HCT116 (cell line): ENCODE data around the gene BORCS5. TPM values are rescaled to one million over a fixed set of nuclear protein-coding genes. Genes with fewer than 3 reads are reported as not detected.

Experiments
- ATAC-seq: fragments of 200-7000 bp; cut with Tn5 transposase; 2 replicates; pipeline ENCODE4 v1.9.1; 2020; ENCODE audit warnings: mild to moderate bottlenecking, moderate library complexity
- BruUV-seq: library from RNA; stranded (reverse); fragments of 400-500 nt; replicated peaks from 2 replicates; lab custom pipeline; 2021; lab: Mats Ljungman, UMichigan
- CTCF ChIA-PET: fragments of 300-600 bp; sonication (Branson Sonifier 250); formaldehyde crosslinking; loops from one replicate; lab custom pipeline; 2021; ENCODE audit warnings: antibody characterized with exemption; lab: Charles Lee
- POLR2A ChIA-PET: fragments of 300-600, 350-600 bp; sonication (Branson Sonifier 250); formaldehyde crosslinking; loops from one replicate; lab custom pipeline; 2021; ENCODE audit warnings: antibody characterized with exemption; lab: Charles Lee
- RAD21 ChIA-PET, 2 experiments: fragments of 300-600 bp; sonication (Branson Sonifier 250); formaldehyde crosslinking; loops; one replicate each; lab custom pipeline; 2023; ENCODE audit warnings: low total read pairs in 2 of 2; ENCODE audit not compliant: uncharacterized antibody in 2 of 2, unreplicated experiment in 2 of 2, low non-redundant PET in 1 of 2; lab: Charles Lee
- DNase-seq: peaks from one replicate; pipeline ENCODE4 v3.0.0-alpha.2; 2010; ENCODE audit warnings: low read depth, low spot score
- H2AFZ ChIP-seq: fragments of 200-600 bp; shearing (Covaris generic), sonication (generic); 2 replicates; pipeline ENCODE4 v1.6.1; 2017; ENCODE audit warnings: low read depth, mixed run types, mixed read lengths, antibody characterized with exemption, low read length; ENCODE audit not compliant: poor library complexity, severe bottlenecking
- H3K27ac ChIP-seq: 2 replicates; pipeline ENCODE4 v1.5.1; 2012; ENCODE audit warnings: low read depth, low read length
- H3K27me3 ChIP-seq: fragments of 200-600 bp; sonication (generic); 2 replicates; pipeline ENCODE4 v1.6.1; 2016; ENCODE audit warnings: mixed run types, low read length, mixed read lengths; ENCODE audit not compliant: insufficient read depth
- H3K36me3 ChIP-seq, 2 experiments: fragments of 200-500 bp in 1 of 2; fragments of 200-600 bp in 1 of 2; sonication (Bioruptor generic) in 1 of 2; sonication (generic) in 1 of 2; 2 replicates each; pipeline versions ENCODE4 v1.5.1 to v1.6.1; 2014 to 2016; ENCODE audit warnings: low read length in 2 of 2, inconsistent platforms in 1 of 2, mixed read lengths in 1 of 2, mixed run types in 1 of 2; ENCODE audit not compliant: insufficient read depth in 2 of 2, control insufficient read depth in 1 of 2
- H3K4me1 ChIP-seq, 2 experiments: fragments of 200-600 bp in 1 of 2; sonication (generic) in 1 of 2; 2 replicates each; pipeline versions ENCODE4 v1.5.1 to v1.6.1; 2012 to 2017; ENCODE audit warnings: low read length in 2 of 2, inconsistent platforms in 1 of 2, mild to moderate bottlenecking in 1 of 2, mixed read lengths in 1 of 2, mixed run types in 1 of 2, moderate library complexity in 1 of 2; ENCODE audit not compliant: insufficient read depth in 2 of 2, control insufficient read depth in 1 of 2
- H3K4me2 ChIP-seq: fragments of 200-600 bp; sonication (generic); 2 replicates; pipeline ENCODE4 v1.6.1; 2017; ENCODE audit warnings: mixed run types, low read length, mixed read lengths
- H3K4me3 ChIP-seq, 2 experiments: fragments of 200-600 bp in 1 of 2; sonication (generic) in 1 of 2; replicated peaks in 1 of 2; 2 replicates each; pipeline ENCODE4 v1.5.1; 2011 to 2016; ENCODE audit warnings: low read length in 2 of 2, control low read depth in 1 of 2, low read depth in 1 of 2, mild to moderate bottlenecking in 1 of 2, mixed read lengths in 1 of 2, mixed run types in 1 of 2
- H3K79me2 ChIP-seq: fragments of 200-600 bp; sonication (generic); 2 replicates; pipeline ENCODE4 v1.6.1; 2017; ENCODE audit warnings: mild to moderate bottlenecking, mixed run types, low read length, moderate library complexity, mixed read lengths; ENCODE audit not compliant: insufficient read depth
- H3K9ac ChIP-seq: fragments of 200-600 bp; sonication (generic); 2 replicates; pipeline ENCODE4 v1.6.1; 2016; ENCODE audit warnings: low read length, mixed read lengths
- H3K9me2 ChIP-seq: fragments of 200-600 bp; sonication (generic), shearing (Covaris generic); 2 replicates; pipeline ENCODE4 v1.6.1; 2017; ENCODE audit warnings: mixed run types, mild to moderate bottlenecking, moderate library complexity; ENCODE audit not compliant: insufficient read depth
- H3K9me3 ChIP-seq, 2 experiments: fragments of 200-500 bp in 1 of 2; fragments of 200-600 bp in 1 of 2; sonication (Bioruptor generic) in 1 of 2; sonication (generic) in 1 of 2; 2 replicates each; pipeline ENCODE4 v1.6.1; 2014 to 2017; ENCODE audit warnings: low read length in 2 of 2, mixed read lengths in 2 of 2, inconsistent platforms in 1 of 2, low read depth in 1 of 2, mild to moderate bottlenecking in 1 of 2, mixed run types in 1 of 2, moderate library complexity in 1 of 2; ENCODE audit not compliant: control insufficient read depth in 1 of 2, insufficient read depth in 1 of 2
- H4K20me1 ChIP-seq: fragments of 200-600 bp; sonication (generic), shearing (Covaris generic); 2 replicates; pipeline ENCODE4 v1.6.1; 2017; ENCODE audit warnings: mixed run types, mild to moderate bottlenecking, moderate library complexity; ENCODE audit not compliant: insufficient read depth
- CBX3 ChIP-seq: IDR thresholded peaks from 2 replicates; pipeline ENCODE4 v1.6.1; 2012; ENCODE audit warnings: low read depth
- CEBPB ChIP-seq: IDR thresholded peaks from 2 replicates; pipeline ENCODE4 v1.6.1; 2012; ENCODE audit warnings: low read depth
- EGR1 ChIP-seq: IDR thresholded peaks from 2 replicates; pipeline ENCODE4 v1.6.1; 2012; ENCODE audit warnings: low read depth
- EZH2 ChIP-seq: fragments of 200-600 bp; sonication (generic); IDR thresholded peaks from 2 replicates; pipeline ENCODE4 v1.6.1; 2017; ENCODE audit warnings: antibody characterized with exemption, mixed run types
- EZH2phosphoT487 ChIP-seq: fragments of 200-600 bp; IDR thresholded peaks from 2 replicates; pipeline ENCODE4 v1.6.1; 2018; ENCODE audit warnings: antibody characterized with exemption, borderline replicate concordance
- FOSL1 ChIP-seq: IDR thresholded peaks from 2 replicates; pipeline ENCODE4 v1.6.1; 2012; ENCODE audit warnings: low read depth
- JUND ChIP-seq: IDR thresholded peaks from 2 replicates; pipeline ENCODE4 v1.6.1; 2012
- POLR2A ChIP-seq: IDR thresholded peaks from 2 replicates; pipeline ENCODE4 v1.7.0; 2011; ENCODE audit warnings: borderline replicate concordance; ENCODE audit not compliant: insufficient read depth, insufficient read length; ENCODE audit errors: extremely low read depth
- RAD21 ChIP-seq: IDR thresholded peaks from 2 replicates; pipeline ENCODE4 v1.6.1; 2012; ENCODE audit warnings: low read depth, mild to moderate bottlenecking
- SIN3A ChIP-seq: IDR thresholded peaks from 2 replicates; pipeline ENCODE4 v1.6.1; 2012; ENCODE audit warnings: low read depth
- SP1 ChIP-seq: IDR thresholded peaks from 2 replicates; pipeline ENCODE4 v1.6.1; 2012; ENCODE audit warnings: low read depth
- SRF ChIP-seq: IDR thresholded peaks from 2 replicates; pipeline ENCODE4 v1.6.1; 2012; ENCODE audit warnings: low read depth
- intact Hi-C: fragments of 100-400 bp; cut with micrococcal nuclease; formaldehyde crosslinking; loops from 2 replicates; pipeline ENCODE4 v1.10.0; 2022
- total RNA-seq: library from RNA; stranded (reverse); gene quantifications from one replicate; pipeline ENCODE4 v1.2.1, GENCODE V29; 2021; ENCODE audit not compliant: unreplicated experiment
- TF ChIP-seq, protein P1 (sequence below): IDR thresholded peaks from 2 replicates; pipeline ENCODE4 v1.6.1; 2012
- TF ChIP-seq, protein P2 (sequence below): IDR thresholded peaks from 2 replicates; pipeline ENCODE4 v1.6.1; 2011; ENCODE audit warnings: mild to moderate bottlenecking, low read length, moderate library complexity; ENCODE audit not compliant: insufficient replicate concordance; ENCODE audit errors: extremely low read depth

Gene BORCS5
- total RNA-seq, 1 experiment from 2014 or later, result 8.7 TPM

DNA sequence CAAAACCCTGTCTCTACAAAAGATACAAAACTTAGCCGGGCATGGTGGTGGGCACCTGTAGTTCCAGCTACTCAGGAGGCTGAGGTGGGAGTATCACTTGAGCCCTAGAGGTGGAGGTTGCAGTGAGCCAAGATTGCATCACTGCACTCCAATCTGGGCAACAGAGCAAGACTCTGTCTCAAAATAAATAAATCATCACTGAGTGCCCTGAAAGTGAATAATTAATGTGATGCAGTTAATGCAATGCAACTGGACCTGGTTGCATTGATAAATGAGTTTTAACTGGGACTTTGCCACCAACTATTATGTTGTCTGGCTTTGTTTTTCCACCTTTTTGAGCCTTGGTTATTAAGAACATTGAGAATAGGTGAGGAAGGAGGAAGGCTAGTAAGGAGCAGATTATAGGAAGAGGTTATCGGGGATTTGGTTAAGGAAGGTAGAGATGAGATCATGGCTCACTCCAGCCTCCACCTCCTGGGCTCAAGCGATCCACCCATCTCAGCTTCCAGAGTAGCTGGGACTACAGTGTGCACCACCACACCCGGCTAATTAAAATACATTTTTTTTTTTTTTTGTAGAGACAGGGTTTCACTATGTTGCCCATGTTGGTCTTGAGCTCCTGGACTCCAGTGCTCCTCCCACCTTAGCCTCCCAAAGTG is 8.0 kb downstream of the BORCS5 start:
- H3K27me3 ChIP-seq, result no peaks in the 10 kb centered on the region
- no peak overlapping the region for H3K4me2 ChIP-seq
- no peak overlapping the region for H2AFZ ChIP-seq
- no peaks in the 10 kb centered on the region for H3K9me2 ChIP-seq
- H3K4me1 ChIP-seq, result no peaks in the 10 kb centered on the region
- RAD21 ChIA-PET, result no interaction called here
- DNase-seq, result no peak
- no peaks in the 10 kb centered on the region for H3K9me3 ChIP-seq
- no peak for TF ChIP-seq SIN3A
- TF ChIP-seq SRF, result no peak
- TF ChIP-seq, protein P1, sequence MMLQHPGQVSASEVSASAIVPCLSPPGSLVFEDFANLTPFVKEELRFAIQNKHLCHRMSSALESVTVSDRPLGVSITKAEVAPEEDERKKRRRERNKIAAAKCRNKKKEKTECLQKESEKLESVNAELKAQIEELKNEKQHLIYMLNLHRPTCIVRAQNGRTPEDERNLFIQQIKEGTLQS, result no peak
- TF ChIP-seq POLR2A, result no peak
- TF ChIP-seq SP1, result no peak
- TF ChIP-seq, all 23 proteins: peak for 0
- H4K20me1 ChIP-seq, result no peaks in the 10 kb centered on the region
- no peak overlapping the region for H3K9ac ChIP-seq
- POLR2A ChIA-PET, result interaction anchor here (1.5 kb wide), 1 partner anchor 8 kb away, joined by 5 read pairs; the partner anchor contains the start of gene BORCS5
- H3K4me3 ChIP-seq, result no peak overlapping the region
- intact Hi-C loops, result no loop called here
- ATAC-seq, result no peak
- H3K79me2 ChIP-seq, result no peaks in the 10 kb centered on the region
- BruUV-seq, result no TSS peak
- CTCF ChIA-PET, result no interaction called here
- no peaks in the 10 kb centered on the region for H3K36me3 ChIP-seq
- no peak overlapping the region for H3K27ac ChIP-seq

DNA sequence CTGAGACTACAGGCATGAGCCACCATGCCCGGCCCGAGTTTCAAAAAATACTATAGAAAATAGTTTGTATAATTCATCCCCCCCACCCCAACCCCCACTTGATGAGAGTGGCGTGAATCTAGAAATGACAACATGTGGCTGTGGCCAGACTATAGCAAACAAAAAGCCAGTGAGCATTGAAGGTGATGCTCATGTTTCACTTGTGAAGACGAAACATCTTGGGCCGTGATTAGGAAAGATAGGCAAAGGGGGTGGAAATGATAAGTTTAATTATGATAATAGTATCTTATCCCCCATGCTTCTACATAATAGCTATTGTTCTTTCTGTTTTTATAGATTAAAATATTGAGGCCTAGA is 8.5 kb downstream of the BORCS5 start:
- CTCF ChIA-PET, result no interaction called here
- Histone ChIP-seq H3K9ac (no peak overlapping the region), H3K4me3 (no peak overlapping the region), H3K36me3 (no peaks in the 10 kb centered on the region), H3K27me3 (no peaks in the 10 kb centered on the region), H3K9me2 (no peaks in the 10 kb centered on the region), H3K9me3 (no peaks in the 10 kb centered on the region), H3K4me1 (no peaks in the 10 kb centered on the region), H3K79me2 (no peaks in the 10 kb centered on the region), H4K20me1 (no peaks in the 10 kb centered on the region), H3K27ac (no peak overlapping the region), H3K4me2 (no peak overlapping the region), H2AFZ (no peak overlapping the region)
- POLR2A ChIA-PET, result interaction anchor here (1.5 kb wide), 1 partner anchor 9 kb away, joined by 5 read pairs; the partner anchor contains the start of gene BORCS5
- ATAC-seq (no peak), DNase-seq (no peak)
- no TSS peak for BruUV-seq
- TF ChIP-seq SP1, result no peak
- no peak for TF ChIP-seq EZH2phosphoT487
- TF ChIP-seq EZH2, result no peak
- no peak for TF ChIP-seq RAD21
- no peak for TF ChIP-seq CEBPB
- no peak for TF ChIP-seq FOSL1
- no peak for TF ChIP-seq SRF
- no peak for TF ChIP-seq EGR1
- TF ChIP-seq, protein P1, result no peak
- TF ChIP-seq JUND, result no peak
- TF ChIP-seq, protein P2, sequence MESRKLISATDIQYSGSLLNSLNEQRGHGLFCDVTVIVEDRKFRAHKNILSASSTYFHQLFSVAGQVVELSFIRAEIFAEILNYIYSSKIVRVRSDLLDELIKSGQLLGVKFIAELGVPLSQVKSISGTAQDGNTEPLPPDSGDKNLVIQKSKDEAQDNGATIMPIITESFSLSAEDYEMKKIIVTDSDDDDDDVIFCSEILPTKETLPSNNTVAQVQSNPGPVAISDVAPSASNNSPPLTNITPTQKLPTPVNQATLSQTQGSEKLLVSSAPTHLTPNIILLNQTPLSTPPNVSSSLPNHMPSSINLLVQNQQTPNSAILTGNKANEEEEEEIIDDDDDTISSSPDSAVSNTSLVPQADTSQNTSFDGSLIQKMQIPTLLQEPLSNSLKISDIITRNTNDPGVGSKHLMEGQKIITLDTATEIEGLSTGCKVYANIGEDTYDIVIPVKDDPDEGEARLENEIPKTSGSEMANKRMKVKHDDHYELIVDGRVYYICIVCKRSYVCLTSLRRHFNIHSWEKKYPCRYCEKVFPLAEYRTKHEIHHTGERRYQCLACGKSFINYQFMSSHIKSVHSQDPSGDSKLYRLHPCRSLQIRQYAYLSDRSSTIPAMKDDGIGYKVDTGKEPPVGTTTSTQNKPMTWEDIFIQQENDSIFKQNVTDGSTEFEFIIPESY, result no peak
- TF ChIP-seq CBX3, result no peak
- intact Hi-C loops, result no loop called here
- RAD21 ChIA-PET, result no interaction called here
